Left forelimb (tissue), 1 donor: ENCODE measurements around the gene NPM3.

Source experiments
- DNase-seq: peaks from one replicate; pipeline ENCODE4 v3.0.0-alpha.2; 2018; ENCODE audit warnings: low spot score

NPM3 gene, protein sequence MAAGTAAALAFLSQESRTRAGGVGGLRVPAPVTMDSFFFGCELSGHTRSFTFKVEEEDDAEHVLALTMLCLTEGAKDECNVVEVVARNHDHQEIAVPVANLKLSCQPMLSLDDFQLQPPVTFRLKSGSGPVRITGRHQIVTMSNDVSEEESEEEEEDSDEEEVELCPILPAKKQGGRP

DNA sequence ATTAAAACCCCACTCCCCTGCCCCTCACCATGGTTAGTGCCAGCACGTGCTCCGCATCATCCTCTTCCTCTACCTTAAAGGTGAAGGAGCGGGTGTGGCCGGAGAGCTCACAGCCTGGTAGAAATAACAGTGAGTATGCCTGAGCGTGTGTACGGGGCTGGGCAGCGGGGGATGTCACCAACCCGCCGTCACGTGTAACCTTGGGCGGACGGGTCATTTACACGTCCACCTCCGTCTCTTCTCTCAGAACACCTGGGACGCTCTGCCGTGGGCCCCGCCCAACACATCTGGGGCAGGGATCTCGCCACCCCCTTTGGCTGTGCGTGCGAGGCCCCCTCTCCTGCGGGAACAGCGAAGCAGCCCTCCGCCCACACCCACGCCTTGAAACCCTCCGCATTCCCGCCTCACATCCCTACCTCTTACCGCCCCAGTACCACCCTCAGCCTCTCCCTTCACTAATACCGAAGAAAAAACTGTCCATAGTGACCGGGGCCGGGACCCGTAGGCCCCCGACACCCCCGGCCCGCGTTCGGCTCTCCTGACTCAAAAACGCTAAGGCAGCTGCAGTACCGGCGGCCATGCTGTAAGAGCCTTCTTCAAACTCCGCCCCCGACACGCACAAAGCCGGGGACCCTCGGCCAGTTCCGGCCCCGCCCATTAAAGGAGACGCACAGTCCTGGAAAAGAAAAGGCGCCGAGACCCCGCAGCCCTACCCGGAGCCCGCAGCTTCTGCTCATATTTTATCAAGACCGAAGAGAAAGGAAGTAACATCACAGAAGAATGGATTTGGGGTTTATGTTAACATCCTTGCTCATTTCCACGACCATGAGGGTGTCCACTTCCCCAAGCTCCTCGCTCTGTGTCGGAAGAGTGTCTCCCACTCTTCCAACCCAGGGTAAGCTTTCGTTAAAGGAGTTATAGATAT is at the start of gene NPM3:
Gene NPM3, minus strand, starts transcription at position 636 of the 925 bp plus-strand sequence. Its CDS starts 56 bp downstream, at position 580.
- peak; percentile 92 for DNase-seq

DNA sequence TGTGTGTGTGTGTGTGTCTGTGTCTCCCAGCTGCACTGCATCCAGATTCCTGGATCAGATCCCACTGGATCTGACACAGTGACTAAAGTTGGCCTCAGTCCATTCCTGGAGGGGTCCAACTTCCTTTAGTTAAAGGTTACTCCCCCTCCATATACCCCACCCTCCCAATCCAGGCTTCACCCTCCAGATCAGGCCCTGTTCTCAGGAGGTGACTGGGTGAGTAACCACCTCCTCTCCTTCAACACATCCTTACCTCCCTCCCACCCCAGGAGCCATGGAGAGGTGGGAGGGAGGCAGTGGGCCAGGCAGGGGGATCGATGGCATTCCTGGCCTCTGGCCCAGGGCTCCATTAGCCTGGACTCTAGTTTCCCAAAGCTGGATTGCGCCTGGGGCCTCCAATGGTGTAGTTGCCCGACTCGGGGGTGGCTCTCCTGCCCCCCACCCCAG is 49.1 kb upstream of the NPM3 start:
- no peak for DNase-seq

DNA sequence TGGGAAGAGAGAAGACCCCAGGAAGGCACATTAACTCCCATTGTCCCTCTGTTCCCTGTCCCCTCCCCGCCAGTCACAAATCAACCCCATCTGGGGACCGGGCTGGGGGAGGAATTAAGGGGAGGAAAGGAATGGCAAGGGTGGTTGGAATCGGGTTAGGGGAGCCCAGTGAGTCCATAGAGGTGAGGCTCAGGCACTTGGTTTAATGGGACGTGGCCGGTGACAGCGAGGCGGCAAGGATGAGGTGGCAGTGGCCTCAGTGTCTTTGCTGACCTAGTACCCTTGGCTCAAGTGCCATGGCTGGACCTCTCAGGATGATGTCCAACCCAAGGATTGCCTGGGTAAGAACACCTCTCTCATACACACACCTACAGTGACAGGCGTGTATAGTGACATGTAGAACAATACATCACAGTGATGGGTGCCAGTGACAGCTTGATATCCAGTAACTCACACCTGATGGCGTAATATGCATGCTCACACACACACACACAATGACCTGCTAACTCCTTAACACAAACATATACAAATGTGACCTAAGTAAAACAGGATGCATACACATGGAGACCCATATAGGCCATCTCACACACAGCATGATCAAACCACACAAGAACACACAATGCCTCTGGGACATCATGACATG is 48.0 kb upstream of the NPM3 start:
- DNase-seq = no peak

DNA sequence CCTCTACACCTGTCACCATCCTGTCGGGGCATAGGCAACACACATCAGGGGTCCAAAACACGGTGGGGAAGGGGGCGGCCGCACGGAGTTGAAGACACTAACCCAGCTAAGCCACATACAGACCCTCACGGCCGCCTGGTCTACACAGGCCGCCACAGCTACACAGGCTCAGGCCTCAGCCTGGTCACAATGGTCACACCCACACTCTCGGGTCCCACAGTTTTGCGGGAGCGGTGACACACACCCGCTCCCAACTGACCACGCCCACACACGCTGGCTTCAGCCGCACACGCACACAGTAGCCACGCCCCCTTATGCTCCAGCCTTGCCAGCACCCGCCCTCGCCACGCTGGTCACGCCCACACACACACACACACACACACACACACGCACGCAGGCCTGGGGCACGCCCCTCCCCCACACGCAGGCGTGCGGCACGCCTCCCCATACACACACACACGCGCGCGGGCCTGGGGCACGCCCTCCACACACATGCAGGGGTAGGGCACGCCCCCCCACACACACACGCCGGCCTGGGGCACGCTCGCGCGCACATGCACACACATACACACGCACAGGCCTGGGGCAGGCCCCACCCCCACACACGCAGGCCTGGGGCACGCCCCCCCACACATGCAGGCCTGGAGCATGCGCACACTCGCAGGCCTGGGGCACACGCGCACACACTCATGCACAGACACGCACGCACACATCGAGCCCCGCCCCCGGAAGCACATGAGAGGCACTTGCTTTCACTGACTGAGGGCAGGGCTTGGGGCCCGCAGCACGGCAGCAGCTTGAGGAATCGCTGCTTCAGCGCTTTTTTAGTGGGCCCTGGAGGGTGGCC is 47.3 kb upstream of the NPM3 start:
- peak; percentile 94 for DNase-seq

DNA sequence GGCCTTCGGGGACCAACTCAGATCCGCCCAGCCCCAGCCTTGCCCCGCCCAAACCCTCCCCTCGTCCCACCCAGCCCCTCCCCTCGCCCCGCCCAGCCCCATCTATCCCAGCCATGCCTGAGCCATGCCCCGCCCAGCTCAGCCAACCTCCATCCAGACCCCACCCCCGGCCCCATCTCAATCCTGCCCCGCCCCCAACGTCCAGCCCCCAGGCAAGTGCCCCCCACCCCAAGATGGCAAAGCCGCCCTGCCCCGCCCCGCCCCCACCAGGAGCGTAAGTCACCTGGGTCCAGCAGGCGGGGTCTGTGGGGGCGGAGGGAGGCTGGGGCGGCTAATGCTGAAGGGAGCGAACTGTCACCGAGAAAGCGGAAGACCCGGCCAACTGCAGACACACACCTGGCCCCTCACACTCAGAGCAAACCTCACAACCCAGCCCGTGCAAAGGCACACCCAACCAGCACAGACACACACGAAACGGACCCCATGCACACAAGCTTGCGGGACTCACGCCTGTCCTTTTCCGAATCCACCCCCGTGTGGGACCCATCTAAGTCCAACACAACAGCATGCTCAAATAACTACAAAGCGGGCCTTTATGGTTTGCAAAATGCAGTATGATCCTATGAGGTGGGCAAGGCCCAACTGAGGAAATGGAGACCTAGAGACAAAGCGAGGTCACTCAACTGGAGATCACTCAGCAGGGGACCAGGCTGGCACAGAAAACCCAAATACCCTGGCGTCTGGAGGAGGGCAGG is 46.5 kb upstream of the NPM3 start:
- no peak for DNase-seq

DNA sequence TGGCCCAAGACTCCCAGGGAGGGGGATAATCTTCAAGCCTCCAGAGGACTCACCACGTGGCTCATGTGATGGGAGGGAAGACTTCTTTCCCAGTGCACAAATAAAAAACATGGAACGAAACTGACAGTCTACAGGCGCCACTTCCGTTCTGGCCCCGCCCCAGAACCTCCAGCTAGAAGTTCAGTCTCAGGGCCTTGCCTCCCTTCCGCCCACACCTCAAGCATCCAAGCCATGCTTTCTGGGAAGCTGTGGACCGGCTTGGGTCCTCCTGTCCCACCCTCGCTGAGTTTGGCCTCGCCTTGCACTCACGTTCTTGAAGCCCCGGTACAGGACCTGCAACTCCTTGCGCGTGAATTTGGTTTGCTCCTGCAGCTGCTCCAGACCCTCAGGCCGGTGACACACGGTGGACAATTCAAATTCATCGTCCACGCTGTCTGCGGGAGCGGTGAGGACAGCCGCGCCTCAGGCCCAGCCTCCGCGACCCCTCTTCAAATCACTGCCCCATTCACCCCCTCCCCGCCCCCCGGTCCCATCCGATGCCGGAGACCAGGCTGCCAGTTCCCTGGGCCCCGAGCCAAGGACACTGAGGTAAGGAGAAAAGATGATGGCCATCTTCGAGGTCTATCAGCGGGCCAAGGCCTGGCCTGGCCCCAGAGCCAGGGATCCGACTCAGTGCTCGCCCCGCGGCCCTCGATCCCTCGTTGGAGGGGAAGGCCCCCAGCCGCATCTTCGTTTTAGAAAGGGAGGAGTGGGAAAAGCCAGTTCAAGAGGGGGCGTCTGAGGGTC is 45.7 kb upstream of the NPM3 start:
- no peak for DNase-seq

DNA sequence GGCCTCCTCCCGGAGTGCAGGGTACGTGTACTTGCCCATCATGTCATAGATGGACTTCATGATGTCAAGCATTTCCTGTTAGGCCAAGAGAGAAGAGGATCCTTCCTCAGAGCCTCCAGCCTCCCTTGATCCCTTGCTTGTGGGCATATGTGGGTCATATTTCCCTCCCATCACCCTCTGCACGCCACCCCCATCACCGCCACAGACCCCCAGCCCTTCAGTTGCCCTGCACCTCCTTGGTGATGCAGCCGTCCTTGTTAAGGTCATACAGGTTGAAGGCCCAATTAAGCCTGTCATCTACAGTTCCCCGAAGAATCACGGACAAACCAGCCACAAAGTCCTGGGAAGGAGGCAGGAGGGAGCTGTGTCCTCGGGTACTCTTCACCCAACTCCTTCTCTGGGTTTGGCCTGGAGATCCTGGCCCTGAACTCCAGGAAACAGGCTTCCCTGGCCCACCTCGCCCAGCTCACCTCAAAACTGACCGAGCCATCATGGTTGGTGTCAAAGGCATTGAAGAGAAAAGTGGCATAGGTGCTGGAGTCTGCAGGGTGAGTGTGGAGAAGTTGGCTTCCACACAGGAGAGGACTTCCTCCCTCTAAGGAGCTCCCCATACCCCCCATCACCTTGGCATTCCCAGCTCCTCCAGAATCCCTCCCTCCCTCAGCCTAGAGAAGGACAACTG is 44.8 kb upstream of the NPM3 start:
- DNase-seq = no peak

DNA sequence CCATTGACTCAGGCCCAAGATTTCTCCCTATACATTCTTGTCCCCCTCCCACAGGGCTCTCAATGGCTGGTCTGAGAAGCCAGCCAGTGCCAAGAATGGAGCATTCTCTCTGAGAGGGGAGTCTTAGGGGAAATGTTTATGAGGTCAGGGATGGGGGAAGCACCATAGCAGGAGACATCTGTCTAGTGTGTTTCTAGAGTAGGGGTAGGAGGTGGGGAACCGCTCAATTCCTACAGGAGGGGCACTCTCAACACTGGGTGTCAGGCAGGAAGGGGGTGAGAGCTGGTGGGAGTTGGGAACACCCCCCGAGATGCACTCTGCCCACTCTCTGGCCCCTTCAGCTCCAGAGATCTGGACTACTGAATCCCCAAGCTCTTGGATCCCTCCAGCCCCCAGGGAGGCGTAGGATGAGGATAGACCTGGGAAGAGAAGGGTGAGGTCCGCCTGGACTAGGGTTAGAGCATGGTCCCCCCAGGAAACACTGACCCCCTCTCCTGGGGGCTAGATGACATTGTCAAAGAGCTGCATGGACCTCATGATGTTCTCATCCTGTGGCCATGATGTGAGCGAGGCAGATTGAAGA is 43.7 kb upstream of the NPM3 start:
- no peak for DNase-seq

DNA sequence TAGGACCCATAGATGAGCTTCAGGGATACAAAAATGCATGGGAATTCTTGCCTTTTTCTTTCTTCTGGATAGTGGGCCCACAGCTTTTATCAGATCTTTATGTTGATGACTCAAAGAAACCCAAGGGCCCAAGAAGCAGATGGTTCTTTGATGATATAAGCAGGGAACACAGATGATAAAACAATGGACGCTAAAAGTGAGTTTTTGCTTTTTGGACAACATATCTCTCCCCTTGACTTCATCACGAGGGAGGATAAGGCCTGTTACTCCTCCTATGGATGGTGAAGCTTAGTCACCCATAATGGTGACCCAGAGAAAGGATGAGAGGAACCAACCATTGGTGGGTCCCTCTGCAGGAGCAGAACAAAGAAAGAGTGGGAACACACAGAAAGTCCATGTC is 41.5 kb upstream of the NPM3 start:
- DNase-seq = no peak

DNA sequence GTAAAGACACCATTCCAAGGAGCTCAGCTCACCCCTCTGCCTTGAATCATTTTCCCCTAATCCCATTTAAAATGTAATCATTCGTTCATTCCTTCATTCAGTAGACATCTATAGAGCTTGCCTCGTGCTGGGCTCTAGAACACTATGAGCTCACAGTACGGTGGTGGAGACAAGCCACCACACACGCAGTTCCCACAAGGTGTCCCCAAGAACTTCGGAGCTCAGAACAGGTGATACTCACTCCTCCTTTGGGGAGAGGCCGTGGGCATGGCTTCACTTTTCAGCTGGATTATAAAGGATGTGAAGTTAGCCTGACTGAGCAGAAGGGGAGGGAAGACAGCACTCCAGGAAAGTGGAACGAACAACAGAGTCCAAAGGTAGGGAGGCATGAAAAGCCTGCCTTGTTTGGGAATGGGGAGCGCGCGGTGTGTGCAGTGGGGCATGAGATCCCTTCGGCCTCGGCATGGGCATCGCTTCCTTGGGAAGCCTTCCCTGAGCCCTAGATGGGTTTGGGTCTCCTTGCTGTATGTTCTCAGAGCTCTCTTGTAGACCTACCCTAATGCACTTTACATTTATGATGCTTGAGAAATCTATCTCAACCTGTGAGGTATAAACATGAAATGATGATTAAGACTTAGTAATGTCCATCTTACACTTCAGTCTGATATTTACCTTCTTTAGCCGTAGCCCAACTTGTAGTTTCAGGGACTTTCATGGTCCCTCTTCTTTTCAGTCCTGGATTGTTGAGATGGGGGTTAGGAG is 35.8 kb upstream of the NPM3 start:
- no peak for DNase-seq

DNA sequence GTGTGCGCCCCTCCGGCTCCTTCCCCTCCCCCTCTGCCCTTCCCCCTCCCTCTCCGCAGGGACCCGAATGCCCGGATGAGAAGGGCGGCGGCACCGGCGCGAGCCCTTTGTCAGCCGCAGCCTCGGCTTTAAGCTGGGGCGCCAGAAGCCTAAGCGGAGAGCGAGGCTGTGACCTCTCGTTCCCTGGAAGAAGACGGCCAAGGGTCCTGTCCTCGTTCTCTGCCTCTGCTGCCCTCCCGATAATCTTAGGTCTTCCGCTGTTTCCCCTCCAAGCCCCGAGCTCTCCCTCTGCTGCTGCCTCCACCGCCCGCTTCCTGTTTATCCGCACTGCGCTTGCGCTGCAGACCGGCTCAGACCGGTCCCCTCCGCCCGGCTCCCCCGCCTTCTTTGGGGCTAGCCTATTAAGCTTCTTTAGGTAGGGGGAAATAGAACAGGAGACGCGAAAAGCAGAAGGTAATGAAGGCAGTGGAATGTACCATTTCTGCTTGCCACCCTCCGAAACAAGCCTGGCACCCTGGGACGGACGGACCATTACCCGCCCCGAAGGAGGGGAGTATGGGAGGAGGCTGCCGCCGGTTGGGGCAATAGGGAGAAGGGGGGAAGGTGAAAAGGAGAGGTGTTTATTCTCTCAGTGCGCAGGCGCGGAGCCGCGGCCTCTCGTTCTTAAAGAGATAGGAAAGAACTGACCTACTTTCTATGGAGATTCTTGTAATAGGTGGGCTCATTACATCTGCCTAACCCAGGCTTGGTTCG is 35.0 kb upstream of the NPM3 start, which contains the start of gene OGA:
Gene OGA, minus strand, starts transcription at position 326 of the 753 bp plus-strand sequence. CDS start 422 bp downstream, outside the sequence.
- DNase-seq = peak; percentile 99

DNA sequence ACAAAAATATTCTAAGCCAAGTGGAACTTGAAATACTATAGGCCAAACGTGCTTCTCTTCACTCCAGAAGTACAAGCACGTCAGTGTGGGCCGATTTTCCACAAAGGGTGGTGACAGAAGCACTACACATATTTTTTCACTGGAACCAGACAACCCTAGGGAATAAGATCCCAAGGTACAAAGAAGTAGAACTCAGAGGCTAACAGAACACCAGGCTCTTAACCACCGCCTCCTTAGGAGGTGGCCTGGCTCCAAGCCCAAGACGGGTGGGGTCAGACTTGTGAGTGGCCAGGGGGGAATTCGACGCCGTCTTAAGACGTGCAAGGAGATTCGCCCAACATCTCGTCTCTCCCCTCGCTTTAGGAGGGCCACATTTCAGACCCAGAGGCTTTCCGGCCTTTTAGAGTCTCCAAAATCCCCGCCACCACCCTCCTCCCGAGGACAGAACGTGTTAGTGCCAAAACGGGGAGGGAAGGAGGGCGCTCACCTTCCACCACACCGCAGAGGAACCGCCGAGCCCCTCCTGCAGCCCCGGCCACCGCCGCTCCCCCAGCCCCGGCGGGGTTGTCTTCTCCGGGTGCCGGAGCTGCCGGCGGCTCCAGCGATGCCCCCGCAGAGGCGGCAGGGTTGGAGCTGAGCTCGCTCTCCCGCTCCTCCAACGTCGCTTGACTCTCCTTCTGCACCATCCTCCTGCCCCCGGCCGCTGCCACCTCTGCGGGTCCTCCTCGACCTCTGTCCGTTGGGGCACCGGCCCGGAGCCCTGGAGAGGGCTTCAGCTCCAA is 34.3 kb upstream of the NPM3 start:
- DNase-seq = peak; percentile 88

DNA sequence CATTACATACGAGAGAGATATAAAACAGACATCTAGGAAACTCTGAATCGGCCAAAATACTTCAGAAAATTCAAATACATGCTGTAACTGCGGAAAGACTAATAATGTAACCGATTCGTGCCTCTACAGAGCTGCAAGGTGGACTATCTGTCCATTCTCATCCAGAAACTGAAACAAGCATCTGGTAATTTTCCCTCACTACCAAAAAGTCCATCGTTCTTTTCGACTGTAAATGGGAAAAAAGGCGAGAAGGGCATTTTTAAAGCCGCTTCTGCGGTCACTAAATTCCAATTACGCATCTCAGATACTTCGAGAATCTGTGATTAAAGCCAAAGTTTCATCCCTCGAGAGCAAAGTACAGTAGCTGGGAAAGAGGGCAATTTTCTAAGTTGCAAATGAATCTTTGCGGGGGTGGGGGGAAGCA is 33.7 kb upstream of the NPM3 start:
- DNase-seq = no peak

DNA sequence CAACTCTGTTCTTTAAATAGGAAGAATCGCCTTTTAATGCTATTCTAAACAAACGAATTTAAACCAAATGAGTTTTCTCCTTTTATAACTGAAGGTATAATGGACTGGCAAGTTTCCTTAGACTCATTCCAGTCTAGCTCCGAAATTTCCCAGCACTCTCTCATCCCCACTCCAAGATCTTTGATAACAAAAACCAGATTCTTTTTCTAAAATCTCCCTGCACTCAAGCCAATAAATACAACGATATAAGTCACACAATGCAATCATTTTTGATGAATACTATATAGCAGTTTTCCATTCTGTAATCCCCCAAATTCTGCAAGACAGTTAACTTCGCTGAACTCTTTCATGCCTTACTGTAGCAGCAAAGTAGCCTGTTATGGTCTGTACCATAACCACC is 33.1 kb upstream of the NPM3 start:
- DNase-seq = no peak

DNA sequence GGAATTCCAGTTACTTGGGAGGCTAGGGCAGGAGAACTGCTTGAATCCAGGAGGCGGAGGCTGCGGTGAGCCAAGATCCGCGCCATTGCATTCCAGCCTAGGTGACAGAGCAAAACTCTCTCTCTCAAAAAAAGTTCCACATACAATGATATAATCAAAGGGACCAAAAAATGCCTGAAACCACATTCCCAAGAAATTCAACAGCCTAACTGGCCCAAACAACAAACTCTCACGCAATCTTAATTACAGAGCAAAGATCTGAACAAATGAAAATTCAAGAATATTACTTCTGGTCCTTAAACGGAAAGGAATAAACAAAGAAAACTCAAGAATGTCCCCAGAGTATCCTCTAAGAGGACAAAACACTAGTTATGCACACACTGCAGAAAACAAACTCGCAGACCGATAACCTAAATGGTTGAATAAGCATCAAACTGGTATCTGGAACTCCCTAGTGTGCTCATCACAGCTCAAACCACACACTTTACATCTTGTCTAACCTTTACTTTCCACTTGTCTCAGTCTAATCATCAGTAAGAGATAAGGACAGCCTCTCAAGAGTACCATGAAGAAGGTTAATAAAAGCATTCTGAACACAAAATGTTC is 31.3 kb upstream of the NPM3 start:
- DNase-seq = no peak

DNA sequence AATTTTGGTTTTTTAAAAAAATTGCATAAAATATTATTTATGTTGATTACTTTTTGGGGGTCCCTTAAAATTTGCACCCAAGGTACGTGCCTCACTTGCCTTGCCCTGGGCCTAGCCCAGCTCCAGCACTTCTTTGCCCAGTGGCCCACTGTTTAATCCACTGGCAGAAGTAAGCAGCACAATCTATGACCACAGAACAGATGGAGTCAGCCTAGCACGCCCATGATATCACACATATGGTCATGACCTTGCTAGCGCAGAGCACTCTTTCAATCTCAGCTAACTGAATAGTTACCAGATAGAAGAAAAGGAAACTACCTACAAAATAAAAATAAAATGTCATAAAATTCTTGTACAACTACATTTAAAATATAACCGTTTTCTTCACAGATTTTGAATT is 29.4 kb upstream of the NPM3 start:
- no peak for DNase-seq

DNA sequence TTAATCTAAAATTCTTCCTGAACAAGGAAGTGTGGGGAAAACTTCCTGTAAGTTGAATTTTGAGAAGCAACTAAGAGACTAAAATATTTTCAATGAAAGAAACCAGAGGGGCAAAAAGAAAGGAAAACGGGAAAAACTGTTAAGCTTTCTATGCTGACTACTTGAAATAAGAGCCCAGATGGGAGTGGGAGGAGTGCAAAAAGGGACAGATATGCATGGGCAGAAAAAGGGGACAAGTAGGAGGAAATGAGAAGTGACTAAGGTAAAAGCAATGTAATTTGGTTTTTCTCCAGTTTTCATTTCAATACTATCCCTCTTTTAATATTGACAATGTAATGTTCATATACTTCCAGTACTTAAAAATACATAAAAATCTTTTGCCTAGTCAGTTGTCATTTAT is 23.9 kb upstream of the NPM3 start:
- DNase-seq = no peak
